ENCODE data around the gene TRAPPC8. TPM values are rescaled to one million over a fixed set of nuclear protein-coding genes. Genes with fewer than 3 reads are reported as not detected.

TRAPPC8 gene
- total and polyA plus RNA-seq, 3 donors from 2014 or later = 59.0 to 85.0 (median 80.0) TPM

DNA sequence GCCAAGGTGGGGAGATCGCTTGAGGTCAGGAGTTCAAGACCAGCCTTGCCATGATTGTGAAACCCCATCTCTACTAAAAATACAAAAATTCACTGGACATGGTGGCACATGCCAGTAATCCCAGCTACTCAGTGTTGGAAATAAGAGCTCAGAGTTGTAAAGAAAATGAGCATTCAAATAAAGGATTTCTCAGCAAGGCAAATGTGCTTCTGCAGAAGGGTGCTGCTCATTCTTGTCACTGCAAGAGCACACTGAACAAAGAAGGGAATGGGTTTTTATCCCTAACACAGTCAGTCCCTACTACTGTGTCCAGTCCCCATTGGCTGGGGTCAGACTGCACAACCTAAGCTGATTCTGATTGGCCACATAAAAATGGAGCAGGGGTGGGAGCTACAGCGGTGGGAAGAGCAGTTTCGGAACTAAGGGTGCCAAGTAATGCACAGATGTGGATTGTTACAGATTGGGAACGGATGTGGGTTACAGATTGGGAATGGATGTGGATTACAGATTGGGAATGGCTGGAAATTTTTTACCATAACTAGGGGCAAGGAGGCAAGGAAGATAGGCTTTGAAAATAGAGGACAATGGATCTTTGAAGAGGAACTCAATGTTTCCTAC is 31.1 kb upstream of the TRAPPC8 start:
- DNase-seq = no peak
- no peak overlapping the region for H3K4me3 ChIP-seq
- no peak for TF ChIP-seq CTCF (IDR thresholded peaks at IDR 0.05)
- no peak for TF ChIP-seq POLR2A (IDR thresholded peaks at IDR 0.05)
- WGBS, 2 donors = 91 to 95% methylated on average over 3 to 4 of the region's 4 CpGs
- no peaks in the 10 kb centered on the region for H3K9me3 ChIP-seq
- no peaks in the 10 kb centered on the region for H3K36me3 ChIP-seq (ENCODE audit: low read depth, missing control alignments)
- no peaks in the 10 kb centered on the region for H3K4me1 ChIP-seq
- intact Hi-C loops (cut with DNase I; ENCODE audit: low total_unique reads) = no loop called here
- H3K27me3 ChIP-seq = no peaks in the 10 kb centered on the region
- H3K27ac ChIP-seq = no peak overlapping the region

DNA sequence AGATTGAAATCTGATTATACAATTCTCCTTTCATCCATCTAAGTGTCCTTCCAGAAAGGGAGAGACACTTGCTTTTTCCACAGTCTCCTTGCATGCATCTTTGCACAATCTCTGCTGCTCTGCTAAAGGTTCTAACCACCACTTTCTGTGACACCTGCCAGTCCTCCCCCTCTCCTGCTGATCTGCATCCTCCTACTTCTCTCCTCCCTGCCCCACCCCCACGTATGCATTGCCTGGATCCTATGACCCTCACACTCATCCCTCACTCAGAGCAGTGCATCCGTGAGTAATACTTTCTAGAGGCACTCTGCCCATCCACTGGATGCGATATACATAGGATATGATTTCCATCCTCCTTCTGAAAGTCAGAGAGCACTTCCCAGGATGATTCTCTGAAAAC is 27.7 kb upstream of the TRAPPC8 start:
- no peak for TF ChIP-seq POLR2A (IDR thresholded peaks at IDR 0.05)
- no peak for TF ChIP-seq CTCF (IDR thresholded peaks at IDR 0.05)
- intact Hi-C loops (cut with DNase I; ENCODE audit: low total_unique reads) = no loop called here
- Histone ChIP-seq H3K36me3 (ENCODE audit: low read depth, missing control alignments) (no peaks in the 10 kb centered on the region), H3K4me1 (no peaks in the 10 kb centered on the region), H3K27me3 (no peaks in the 10 kb centered on the region), H3K4me3 (no peak overlapping the region), H3K27ac (no peak overlapping the region), H3K9me3 (no peaks in the 10 kb centered on the region)
- 51 to 59% methylated on average over 3 of the region's 3 CpGs for WGBS, 2 donors
- DNase-seq = no peak

- no peaks in the 10 kb centered on the region for H3K4me1 ChIP-seq
- no peak overlapping the region for H3K4me3 ChIP-seq
- intact Hi-C loops (cut with DNase I; ENCODE audit: low total_unique reads) = no loop called here
- no peak for DNase-seq
- H3K27ac ChIP-seq = no peak overlapping the region
- H3K27me3 ChIP-seq = no peaks in the 10 kb centered on the region
- 67 to 76% methylated on average over 5 of the region's 5 CpGs for WGBS, 2 donors
- TF ChIP-seq CTCF (IDR thresholded peaks at IDR 0.05) (no peak), POLR2A (IDR thresholded peaks at IDR 0.05) (no peak)
- no peaks in the 10 kb centered on the region for H3K36me3 ChIP-seq (ENCODE audit: low read depth, missing control alignments)
- no peaks in the 10 kb centered on the region for H3K9me3 ChIP-seq
Observed at GRCh38 chr18:31965316-31965970, 22.5 kb upstream of the TRAPPC8 start.

- intact Hi-C loops (cut with DNase I; ENCODE audit: low total_unique reads) = no loop called here
Observed at GRCh38 chr18:31957728-31958127, 14.8 kb upstream of the TRAPPC8 start.

More at GRCh38 chr18:31957728-31958127, 14.8 kb upstream of the TRAPPC8 start:
- no peak for TF ChIP-seq CTCF (IDR thresholded peaks at IDR 0.05)
- no peak for TF ChIP-seq POLR2A (IDR thresholded peaks at IDR 0.05)
- H3K9me3 ChIP-seq = no peaks in the 10 kb centered on the region
- no peak overlapping the region for H3K4me3 ChIP-seq
- H3K4me1 ChIP-seq = no peaks in the 10 kb centered on the region
- no peak overlapping the region for H3K27ac ChIP-seq
- H3K27me3 ChIP-seq = no peaks in the 10 kb centered on the region
- DNase-seq = no peak
- no peaks in the 10 kb centered on the region for H3K36me3 ChIP-seq (ENCODE audit: low read depth, missing control alignments)
